PC-3 (cell line): ENCODE measurements around the gene XPR1. TPM values are rescaled to one million over a fixed set of nuclear protein-coding genes. Genes with fewer than 3 reads are reported as not detected.

Source experiments
- ATAC-seq: fragments of 200-7000 bp; cut with Tn5 transposase; 2 replicates; pipeline ENCODE4 v1.9.1; 2020; ENCODE audit warnings: mild to moderate bottlenecking, moderate library complexity
- BruUV-seq: library from RNA; stranded (reverse); fragments of 400-500 nt; replicated peaks from 2 replicates; lab custom pipeline; 2021; lab: Mats Ljungman, UMichigan
- CTCF ChIA-PET: fragments of 300-600 bp; sonication (Branson Sonifier 250); formaldehyde crosslinking; loops from one replicate; lab custom pipeline; 2022; ENCODE audit warnings: antibody characterized with exemption; lab: Charles Lee
- POLR2A ChIA-PET: fragments of 300-600 bp; sonication (Branson Sonifier 250); formaldehyde crosslinking; loops from one replicate; lab custom pipeline; 2022; ENCODE audit warnings: antibody characterized with exemption; ENCODE audit not compliant: unreplicated experiment; lab: Charles Lee
- DNase-seq: peaks from one replicate; pipeline ENCODE4 v3.0.0-alpha.2; 2015
- H2AFZ ChIP-seq: fragments of 300-600 bp; sonication (generic); 2 replicates; pipeline ENCODE4 v1.6.0; 2016; ENCODE audit warnings: antibody characterized with exemption, low read length
- H3F3A ChIP-seq: fragments of 300-600 bp; sonication (generic); one replicate; pipeline ENCODE4 v1.6.0; 2017; ENCODE audit warnings: antibody characterized with exemption, low read length, control low read depth, mild to moderate bottlenecking; ENCODE audit not compliant: unreplicated experiment
- H3K27ac ChIP-seq: fragments of 300-600 bp; sonication (generic); 2 replicates; pipeline ENCODE4 v1.5.1; 2016; ENCODE audit warnings: mild to moderate bottlenecking, low read length
- H3K27me3 ChIP-seq: fragments of 300-600 bp; sonication (generic); 2 replicates; pipeline ENCODE4 v1.6.1; 2016; ENCODE audit warnings: low read length, mixed read lengths
- H3K36me3 ChIP-seq: fragments of 300-600 bp; sonication (generic); 2 replicates; pipeline ENCODE4 v1.6.1; 2016; ENCODE audit warnings: low read depth, mixed run types, low read length, mixed read lengths
- H3K4me1 ChIP-seq: fragments of 300-600 bp; sonication (generic); 2 replicates; pipeline ENCODE4 v1.5.1; 2016; ENCODE audit warnings: low read length; ENCODE audit not compliant: insufficient read depth
- H3K4me2 ChIP-seq: fragments of 300-600 bp; sonication (generic); 2 replicates; pipeline ENCODE4 v1.6.0; 2016; ENCODE audit warnings: low read length
- H3K4me3 ChIP-seq: fragments of 300-600 bp; sonication (generic); 2 replicates; pipeline ENCODE4 v1.5.1; 2016; ENCODE audit warnings: mild to moderate bottlenecking, low read length, mixed read lengths
- H3K79me2 ChIP-seq: fragments of 300-600 bp; sonication (generic); 2 replicates; pipeline ENCODE4 v1.6.1; 2017; ENCODE audit warnings: low read length, mixed read lengths
- H3K9ac ChIP-seq: fragments of 300-600 bp; sonication (generic); 2 replicates; pipeline ENCODE4 v1.6.0; 2016; ENCODE audit warnings: mild to moderate bottlenecking, low read length
- H3K9me2 ChIP-seq: fragments of 300-600 bp; sonication (generic); replicated peaks from 2 replicates; pipeline ENCODE4 v1.6.1; 2016; ENCODE audit warnings: mixed run types, low read length, mixed read lengths
- H3K9me3 ChIP-seq: fragments of 300-600 bp; sonication (generic); 2 replicates; pipeline ENCODE4 v1.6.1; 2016; ENCODE audit warnings: low read length, mixed read lengths
- H4K20me1 ChIP-seq: fragments of 300-600 bp; sonication (generic); 2 replicates; pipeline ENCODE4 v1.6.1; 2016; ENCODE audit warnings: low read length, mixed read lengths
- EZH2 ChIP-seq: fragments of 300-600 bp; sonication (generic); IDR thresholded peaks from one replicate; pipeline ENCODE4 v1.6.1; 2017; ENCODE audit warnings: antibody characterized with exemption, mild to moderate bottlenecking, low read length; ENCODE audit not compliant: unreplicated experiment
- EZH2phosphoT487 ChIP-seq: fragments of 300-600 bp; sonication (generic); IDR thresholded peaks from 2 replicates; pipeline ENCODE4 v1.6.1; 2018; ENCODE audit warnings: mild to moderate bottlenecking, antibody characterized with exemption, low read length, borderline replicate concordance
- intact Hi-C: fragments of 100-400 bp; cut with micrococcal nuclease; formaldehyde crosslinking; loops from 2 replicates; pipeline ENCODE4 v1.9.0; 2023
- total RNA-seq: library from RNA; depleted of rRNA; stranded (reverse); fragments of >200 nt; gene quantifications from 2 replicates; pipeline ENCODE4 v1.2.3, GENCODE V29; 2014
- TF ChIP-seq, protein P1 (sequence below): fragments of 300-600 bp; sonication (generic); conservative IDR thresholded peaks from 2 replicates; pipeline ENCODE4 v1.5.1; 2017; ENCODE audit warnings: antibody characterized with exemption, low read depth, mild to moderate bottlenecking, low read length

The XPR1 gene
- total RNA-seq, 1 experiment from 2014 or later, result 8.2 TPM

DNA sequence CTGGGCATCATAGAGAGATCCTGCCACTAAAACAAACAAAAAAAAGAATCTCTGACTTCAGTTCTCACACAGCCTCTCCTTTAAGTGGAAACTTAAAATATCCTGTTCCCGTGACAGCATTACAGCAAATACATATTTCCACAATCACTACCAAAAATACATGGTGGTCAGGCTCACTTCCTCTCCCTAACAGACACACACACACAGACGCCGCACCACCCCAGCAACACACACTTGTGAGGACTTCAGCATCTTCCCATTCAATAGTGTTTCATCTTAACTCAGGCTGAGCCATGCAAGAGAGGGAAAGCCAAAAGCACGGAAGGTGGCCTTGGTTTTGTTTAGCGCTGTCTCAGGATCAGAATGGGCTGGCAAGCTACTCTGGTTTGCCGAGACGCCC, 302.7 kb downstream of the XPR1 start:
- Histone ChIP-seq H3F3A (no peaks in the 10 kb centered on the region), H3K4me1 (no peaks in the 10 kb centered on the region), H3K36me3 (no peaks in the 10 kb centered on the region), H3K9ac (no peak overlapping the region), H3K79me2 (no peaks in the 10 kb centered on the region), H3K9me2 (no peaks in the 10 kb centered on the region), H3K4me3 (no peak overlapping the region), H3K27me3 (no peaks in the 10 kb centered on the region), H2AFZ (no peak overlapping the region), H4K20me1 (no peaks in the 10 kb centered on the region), H3K4me2 (no peak overlapping the region), H3K27ac (no peak overlapping the region), H3K9me3 (no peaks in the 10 kb centered on the region)
- CTCF ChIA-PET, result no interaction called here
- intact Hi-C loops, result no loop called here
- POLR2A ChIA-PET, result no interaction called here
- DNase-seq (no peak), ATAC-seq (no peak)
- TF ChIP-seq EZH2phosphoT487 (no peak), EZH2 (no peak)
- TF ChIP-seq, protein P1, sequence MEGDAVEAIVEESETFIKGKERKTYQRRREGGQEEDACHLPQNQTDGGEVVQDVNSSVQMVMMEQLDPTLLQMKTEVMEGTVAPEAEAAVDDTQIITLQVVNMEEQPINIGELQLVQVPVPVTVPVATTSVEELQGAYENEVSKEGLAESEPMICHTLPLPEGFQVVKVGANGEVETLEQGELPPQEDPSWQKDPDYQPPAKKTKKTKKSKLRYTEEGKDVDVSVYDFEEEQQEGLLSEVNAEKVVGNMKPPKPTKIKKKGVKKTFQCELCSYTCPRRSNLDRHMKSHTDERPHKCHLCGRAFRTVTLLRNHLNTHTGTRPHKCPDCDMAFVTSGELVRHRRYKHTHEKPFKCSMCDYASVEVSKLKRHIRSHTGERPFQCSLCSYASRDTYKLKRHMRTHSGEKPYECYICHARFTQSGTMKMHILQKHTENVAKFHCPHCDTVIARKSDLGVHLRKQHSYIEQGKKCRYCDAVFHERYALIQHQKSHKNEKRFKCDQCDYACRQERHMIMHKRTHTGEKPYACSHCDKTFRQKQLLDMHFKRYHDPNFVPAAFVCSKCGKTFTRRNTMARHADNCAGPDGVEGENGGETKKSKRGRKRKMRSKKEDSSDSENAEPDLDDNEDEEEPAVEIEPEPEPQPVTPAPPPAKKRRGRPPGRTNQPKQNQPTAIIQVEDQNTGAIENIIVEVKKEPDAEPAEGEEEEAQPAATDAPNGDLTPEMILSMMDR, result no peak
- BruUV-seq, result no TSS peak

DNA sequence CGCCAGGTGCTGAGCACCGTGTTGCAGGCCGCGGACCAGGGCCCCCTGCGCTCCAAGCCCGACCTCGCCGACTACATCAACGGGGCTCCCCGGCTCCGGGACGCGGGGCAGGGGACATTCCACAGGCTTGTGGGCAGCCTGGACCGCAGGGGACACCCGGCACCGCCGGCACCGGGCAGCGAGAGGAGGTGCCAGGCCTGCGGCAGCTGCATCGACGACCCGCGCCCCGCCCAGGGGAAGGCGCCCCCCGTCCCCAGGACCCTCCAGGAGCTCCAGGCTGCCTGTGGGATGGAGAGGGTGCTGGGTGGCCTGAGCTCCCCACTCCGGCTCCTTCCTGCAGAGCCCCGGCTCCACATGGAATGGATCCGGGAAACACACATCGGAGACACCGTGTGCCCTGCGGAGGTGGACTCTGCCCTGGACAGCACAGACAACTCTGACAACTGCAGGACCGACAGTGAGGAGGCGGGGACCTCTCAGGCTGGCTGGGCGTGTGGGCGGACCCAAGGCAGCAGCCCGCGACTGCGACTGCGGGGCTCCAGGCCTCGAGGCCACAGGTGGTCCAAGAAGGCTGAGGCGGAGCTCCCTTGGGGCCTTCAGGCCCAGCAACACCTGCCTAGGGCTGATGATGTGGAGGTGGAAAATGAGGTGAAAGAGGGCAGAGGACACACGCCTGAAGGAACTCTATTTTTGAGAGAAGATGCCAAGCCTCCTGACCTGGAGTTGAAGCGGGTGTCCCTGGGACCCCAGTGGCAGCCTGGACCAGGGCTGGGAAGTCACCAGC, 303.7 kb downstream of the XPR1 start:
- Histone ChIP-seq H3K27me3 (no peaks in the 10 kb centered on the region), H3K79me2 (no peaks in the 10 kb centered on the region), H3K9me2 (no peaks in the 10 kb centered on the region), H3K4me2 (no peak overlapping the region), H3K4me1 (no peaks in the 10 kb centered on the region), H3K27ac (no peak overlapping the region), H4K20me1 (no peaks in the 10 kb centered on the region), H2AFZ (no peak overlapping the region), H3K9ac (no peak overlapping the region), H3K9me3 (no peaks in the 10 kb centered on the region), H3K36me3 (no peaks in the 10 kb centered on the region), H3F3A (no peaks in the 10 kb centered on the region), H3K4me3 (no peak overlapping the region)
- DNase-seq (no peak), ATAC-seq (no peak)
- intact Hi-C loops, result no loop called here
- ChIA-PET POLR2A (no interaction called here), CTCF (no interaction called here)
- BruUV-seq, result no TSS peak
- no peak for TF ChIP-seq EZH2
- TF ChIP-seq, protein P1, result no peak
- TF ChIP-seq EZH2phosphoT487, result no peak
